ENCODE results near the gene TTLL7. TPM values are rescaled to one million over a fixed set of nuclear protein-coding genes. Genes with fewer than 3 reads are reported as not detected.
"Not testable (repeated sequence)": the region's sequence is repeated elsewhere in the genome, so short reads cannot be mapped to it uniquely, and the experiment has no call there.

The TTLL7 gene
- total RNA-seq, 1 donor from 2014 or later = not detected

DNA sequence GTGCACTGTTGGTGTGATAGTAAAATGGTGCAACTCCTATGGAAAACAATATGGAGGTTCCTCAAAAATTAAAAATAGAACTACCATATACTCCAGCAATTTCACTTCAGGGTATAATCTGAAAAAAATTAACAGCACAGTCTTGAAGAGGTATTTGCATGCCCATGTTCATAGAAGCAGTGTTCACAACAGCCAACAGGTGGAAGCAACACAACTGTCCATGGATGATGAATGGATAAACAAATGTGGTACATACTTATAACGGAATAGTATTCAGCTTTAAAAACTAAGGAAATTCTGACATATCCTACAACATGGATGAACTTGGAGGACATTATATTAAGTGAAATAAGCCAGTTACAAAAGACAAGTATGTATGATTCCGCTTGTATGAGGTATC is 8.2 kb downstream of the TTLL7 start:
- intact Hi-C loops (cut with micrococcal nuclease) = no loop called here
- H3K4me1 Mint-ChIP-seq = no peaks in the 10 kb centered on the region
- H3K4me3 Mint-ChIP-seq = no peak overlapping the region
- TF ChIP-seq, protein P1, sequence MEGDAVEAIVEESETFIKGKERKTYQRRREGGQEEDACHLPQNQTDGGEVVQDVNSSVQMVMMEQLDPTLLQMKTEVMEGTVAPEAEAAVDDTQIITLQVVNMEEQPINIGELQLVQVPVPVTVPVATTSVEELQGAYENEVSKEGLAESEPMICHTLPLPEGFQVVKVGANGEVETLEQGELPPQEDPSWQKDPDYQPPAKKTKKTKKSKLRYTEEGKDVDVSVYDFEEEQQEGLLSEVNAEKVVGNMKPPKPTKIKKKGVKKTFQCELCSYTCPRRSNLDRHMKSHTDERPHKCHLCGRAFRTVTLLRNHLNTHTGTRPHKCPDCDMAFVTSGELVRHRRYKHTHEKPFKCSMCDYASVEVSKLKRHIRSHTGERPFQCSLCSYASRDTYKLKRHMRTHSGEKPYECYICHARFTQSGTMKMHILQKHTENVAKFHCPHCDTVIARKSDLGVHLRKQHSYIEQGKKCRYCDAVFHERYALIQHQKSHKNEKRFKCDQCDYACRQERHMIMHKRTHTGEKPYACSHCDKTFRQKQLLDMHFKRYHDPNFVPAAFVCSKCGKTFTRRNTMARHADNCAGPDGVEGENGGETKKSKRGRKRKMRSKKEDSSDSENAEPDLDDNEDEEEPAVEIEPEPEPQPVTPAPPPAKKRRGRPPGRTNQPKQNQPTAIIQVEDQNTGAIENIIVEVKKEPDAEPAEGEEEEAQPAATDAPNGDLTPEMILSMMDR (IDR thresholded peaks at IDR 0.05) = no peak
- ChIA-PET CTCF (no interaction called here), POLR2A (no interaction called here)
- ATAC-seq (ENCODE audit: low read depth) (no peak), DNase-seq (no peak)
- no peak overlapping the region for H3K27ac Mint-ChIP-seq
- H3K9me3 Mint-ChIP-seq = peaks cover 4% of the 10 kb centered on the region
- no peaks in the 10 kb centered on the region for H3K36me3 Mint-ChIP-seq (ENCODE audit: low read depth)
- H3K27me3 Mint-ChIP-seq = peaks cover 15% of the 10 kb centered on the region

DNA sequence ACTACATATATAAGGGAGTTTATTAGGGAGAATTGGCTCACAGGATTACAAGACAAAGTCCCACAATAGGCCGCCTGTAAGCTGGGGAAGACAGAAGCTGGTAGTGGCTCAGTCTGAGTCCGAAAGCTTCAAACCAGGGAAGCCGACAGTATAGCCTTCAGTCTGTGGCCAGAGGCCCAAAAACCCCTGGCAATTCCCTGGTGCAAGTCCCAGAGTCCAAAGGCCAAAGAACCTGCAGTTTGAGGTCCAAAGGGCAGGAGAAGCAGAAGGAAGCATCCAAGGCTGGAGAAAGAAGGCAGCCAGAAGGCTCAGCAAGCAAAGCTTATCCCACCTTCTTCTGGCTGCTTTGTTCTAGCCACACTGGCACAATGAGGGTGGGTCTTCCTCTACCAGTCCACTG is 13.9 kb downstream of the TTLL7 start:
- H3K27ac Mint-ChIP-seq = no peak overlapping the region
- peaks cover 7% of the 10 kb centered on the region for H3K9me3 Mint-ChIP-seq
- no peaks in the 10 kb centered on the region for H3K4me1 Mint-ChIP-seq
- intact Hi-C loops (cut with micrococcal nuclease) = no loop called here
- ATAC-seq (ENCODE audit: low read depth) (no peak), DNase-seq (no peak)
- peaks cover 7% of the 10 kb centered on the region for H3K27me3 Mint-ChIP-seq
- TF ChIP-seq, protein P1 (IDR thresholded peaks at IDR 0.05) = no peak
- ChIA-PET POLR2A (no interaction called here), CTCF (no interaction called here)
- H3K36me3 Mint-ChIP-seq (ENCODE audit: low read depth) = no peaks in the 10 kb centered on the region
- no peak overlapping the region for H3K4me3 Mint-ChIP-seq

GRCh38 chr1:83983918-83984317 is 15.0 kb downstream of the TTLL7 start:
- H3K36me3 Mint-ChIP-seq (ENCODE audit: low read depth); ATAC-seq (ENCODE audit: low read depth); H3K27ac Mint-ChIP-seq; H3K9me3 Mint-ChIP-seq; H3K4me3 Mint-ChIP-seq; H3K4me1 Mint-ChIP-seq; POLR2A ChIA-PET; H3K27me3 Mint-ChIP-seq; DNase-seq; intact Hi-C loops (cut with micrococcal nuclease); CTCF ChIA-PET: not testable (repeated sequence)

DNA sequence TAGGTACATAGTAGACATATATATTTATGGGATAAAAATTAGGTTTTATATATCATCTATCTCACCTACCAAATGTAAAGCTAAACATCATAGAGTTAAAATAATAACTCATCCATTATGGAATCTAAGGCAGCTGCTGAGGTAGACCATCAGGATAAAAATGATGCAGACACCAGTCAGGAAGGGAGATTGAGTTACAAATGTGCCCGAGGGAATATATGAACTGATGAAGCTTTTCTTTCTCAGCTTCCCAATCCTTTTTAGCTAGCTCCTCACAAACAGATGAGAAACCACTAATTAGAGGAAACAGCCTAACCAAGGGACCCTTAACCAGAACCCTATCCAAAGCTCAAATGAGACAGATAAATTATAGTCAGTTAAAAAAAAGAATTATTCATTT is 20.9 kb downstream of the TTLL7 start:
- TF ChIP-seq, protein P1 (IDR thresholded peaks at IDR 0.05) = no peak
- Mint-ChIP-seq H3K4me3 (no peak overlapping the region), H3K4me1 (no peaks in the 10 kb centered on the region), H3K36me3 (ENCODE audit: low read depth) (no peaks in the 10 kb centered on the region), H3K9me3 (no peaks in the 10 kb centered on the region), H3K27ac (no peak overlapping the region), H3K27me3 (peaks cover 2% of the 10 kb centered on the region)
- POLR2A ChIA-PET = no interaction called here
- CTCF ChIA-PET = no interaction called here
- intact Hi-C loops (cut with micrococcal nuclease) = no loop called here
- DNase-seq = no peak
- no peak for ATAC-seq (ENCODE audit: low read depth)

GRCh38 chr1:83976920-83977319 is 22.0 kb downstream of the TTLL7 start:
- H3K27ac Mint-ChIP-seq = no peak overlapping the region
- DNase-seq (no peak), ATAC-seq (ENCODE audit: low read depth) (no peak)
- POLR2A ChIA-PET = no interaction called here
- peaks cover 2% of the 10 kb centered on the region for H3K27me3 Mint-ChIP-seq
- H3K36me3 Mint-ChIP-seq (ENCODE audit: low read depth) = no peaks in the 10 kb centered on the region
- CTCF ChIA-PET = no interaction called here
- intact Hi-C loops (cut with micrococcal nuclease) = no loop called here
- H3K4me1 Mint-ChIP-seq = no peaks in the 10 kb centered on the region
- no peak overlapping the region for H3K4me3 Mint-ChIP-seq
- TF ChIP-seq, protein P1 (IDR thresholded peaks at IDR 0.05) = no peak
- no peaks in the 10 kb centered on the region for H3K9me3 Mint-ChIP-seq

DNA sequence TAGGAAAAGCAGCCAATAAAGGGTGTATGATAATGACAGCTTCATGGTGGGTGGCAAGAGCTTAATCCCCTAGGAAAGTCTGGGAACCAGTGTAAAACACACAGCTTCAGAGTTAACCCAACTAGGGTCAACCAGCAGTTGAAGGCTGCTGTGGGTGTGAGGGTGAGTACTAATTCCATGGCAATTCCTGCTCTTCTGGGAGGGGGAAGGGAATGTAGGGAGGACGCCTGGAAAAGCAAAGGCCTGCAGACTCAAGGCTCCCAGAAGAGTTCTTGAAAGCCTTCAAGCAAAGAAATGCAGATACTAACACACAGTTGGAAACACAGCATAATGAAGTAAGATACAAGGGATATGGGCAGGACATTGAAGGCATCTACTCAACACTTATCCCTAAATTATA is 28.1 kb downstream of the TTLL7 start:
- TF ChIP-seq, protein P1 (IDR thresholded peaks at IDR 0.05) = no peak
- intact Hi-C loops (cut with micrococcal nuclease) = no loop called here
- ChIA-PET POLR2A (no interaction called here), CTCF (no interaction called here)
- Mint-ChIP-seq H3K36me3 (ENCODE audit: low read depth) (no peaks in the 10 kb centered on the region), H3K27ac (no peak overlapping the region), H3K27me3 (peaks cover 4% of the 10 kb centered on the region), H3K4me1 (no peaks in the 10 kb centered on the region), H3K9me3 (no peaks in the 10 kb centered on the region), H3K4me3 (no peak overlapping the region)
- DNase-seq (no peak), ATAC-seq (ENCODE audit: low read depth) (no peak)

Data from activated B cell treated with CpG ODN at 0.5 μM for 24 hours (primary cell).